ENCODE measurements around the gene SPINK13. TPM values are rescaled to one million over a fixed set of nuclear protein-coding genes. Genes with fewer than 3 reads are reported as not detected.

The SPINK13 gene
- total RNA-seq, 1 donor = not detected

GRCh38 chr5:148248894-148249293 is 19.7 kb upstream of the SPINK13 start:
- no peak for TF ChIP-seq CTCF (IDR thresholded peaks at IDR 0.05; ENCODE audit: extremely low read depth, low read depth, low read length)
- no peaks in the 10 kb centered on the region for H3K27me3 ChIP-seq (ENCODE audit: insufficient read depth, low read length)
- no peak for DNase-seq (ENCODE audit: insufficient read length, low spot score, missing footprints)
- H3K9me3 ChIP-seq (ENCODE audit: low read depth, low read length) = no peaks in the 10 kb centered on the region
- no peak overlapping the region for H3K4me3 ChIP-seq (ENCODE audit: insufficient read depth, low read length)
- H3K27ac ChIP-seq (ENCODE audit: low read depth, low read length) = no peak overlapping the region
- no peak overlapping the region for H3K4me2 ChIP-seq (ENCODE audit: insufficient read depth, low read length)
- no peaks in the 10 kb centered on the region for H3K79me2 ChIP-seq (ENCODE audit: insufficient read depth, low read length)
- no peak overlapping the region for H2AFZ ChIP-seq (ENCODE audit: low read length)
- H4K20me1 ChIP-seq (ENCODE audit: insufficient read depth, low read length) = no peaks in the 10 kb centered on the region
- H3K36me3 ChIP-seq (ENCODE audit: insufficient read depth, low read length) = no peaks in the 10 kb centered on the region
- no peaks in the 10 kb centered on the region for H3K4me1 ChIP-seq (ENCODE audit: insufficient read depth, low read length)

GRCh38 chr5:148255456-148255855 is 13.1 kb upstream of the SPINK13 start:
- no peaks in the 10 kb centered on the region for H3K36me3 ChIP-seq (ENCODE audit: insufficient read depth, low read length)
- no peak overlapping the region for H3K4me2 ChIP-seq (ENCODE audit: insufficient read depth, low read length)
- no peak overlapping the region for H3K4me3 ChIP-seq (ENCODE audit: insufficient read depth, low read length)
- H3K4me1 ChIP-seq (ENCODE audit: insufficient read depth, low read length) = no peaks in the 10 kb centered on the region
- no peak for DNase-seq (ENCODE audit: insufficient read length, low spot score, missing footprints)
- H3K79me2 ChIP-seq (ENCODE audit: insufficient read depth, low read length) = no peaks in the 10 kb centered on the region
- H2AFZ ChIP-seq (ENCODE audit: low read length) = no peak overlapping the region
- no peaks in the 10 kb centered on the region for H4K20me1 ChIP-seq (ENCODE audit: insufficient read depth, low read length)
- H3K27ac ChIP-seq (ENCODE audit: low read depth, low read length) = no peak overlapping the region
- no peak for TF ChIP-seq CTCF (IDR thresholded peaks at IDR 0.05; ENCODE audit: extremely low read depth, low read depth, low read length)
- H3K27me3 ChIP-seq (ENCODE audit: insufficient read depth, low read length) = no peaks in the 10 kb centered on the region
- no peaks in the 10 kb centered on the region for H3K9me3 ChIP-seq (ENCODE audit: low read depth, low read length)

DNA sequence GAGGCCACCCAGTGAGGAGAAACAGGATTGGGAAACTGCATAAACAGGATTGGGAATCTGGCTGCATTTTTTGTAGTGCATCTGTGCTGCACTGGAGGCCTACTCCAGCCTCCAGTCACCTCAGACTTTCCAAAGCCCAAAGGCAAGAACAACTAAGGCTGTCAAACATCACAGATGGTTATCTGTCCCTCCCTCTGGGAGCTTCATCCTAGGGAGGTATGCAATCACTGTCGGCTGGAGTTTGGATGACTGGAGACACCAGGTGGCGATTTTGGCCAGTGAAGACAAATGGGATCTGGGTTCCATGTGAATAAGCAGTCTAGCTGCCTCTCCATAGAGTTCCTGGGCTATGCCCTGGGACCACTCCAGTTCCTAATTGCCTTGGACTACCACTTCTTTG is 9.3 kb upstream of the SPINK13 start:
- Histone ChIP-seq H3K4me3 (ENCODE audit: insufficient read depth, low read length) (no peak overlapping the region), H3K4me2 (ENCODE audit: insufficient read depth, low read length) (no peak overlapping the region), H3K4me1 (ENCODE audit: insufficient read depth, low read length) (no peaks in the 10 kb centered on the region), H2AFZ (ENCODE audit: low read length) (no peak overlapping the region), H3K9me3 (ENCODE audit: low read depth, low read length) (no peaks in the 10 kb centered on the region), H3K79me2 (ENCODE audit: insufficient read depth, low read length) (no peaks in the 10 kb centered on the region), H3K27me3 (ENCODE audit: insufficient read depth, low read length) (no peaks in the 10 kb centered on the region), H3K27ac (ENCODE audit: low read depth, low read length) (no peak overlapping the region), H4K20me1 (ENCODE audit: insufficient read depth, low read length) (no peaks in the 10 kb centered on the region), H3K36me3 (ENCODE audit: insufficient read depth, low read length) (no peaks in the 10 kb centered on the region)
- no peak for DNase-seq (ENCODE audit: insufficient read length, low spot score, missing footprints)
- TF ChIP-seq CTCF (IDR thresholded peaks at IDR 0.05; ENCODE audit: extremely low read depth, low read depth, low read length) = no peak

- Histone ChIP-seq H3K36me3 (ENCODE audit: insufficient read depth, low read length) (no peaks in the 10 kb centered on the region), H3K4me3 (ENCODE audit: insufficient read depth, low read length) (no peak overlapping the region), H3K4me2 (ENCODE audit: insufficient read depth, low read length) (no peak overlapping the region), H3K9me3 (ENCODE audit: low read depth, low read length) (no peaks in the 10 kb centered on the region), H3K79me2 (ENCODE audit: insufficient read depth, low read length) (no peaks in the 10 kb centered on the region), H3K4me1 (ENCODE audit: insufficient read depth, low read length) (no peaks in the 10 kb centered on the region), H3K27me3 (ENCODE audit: insufficient read depth, low read length) (no peaks in the 10 kb centered on the region), H3K27ac (ENCODE audit: low read depth, low read length) (no peak overlapping the region), H2AFZ (ENCODE audit: low read length) (no peak overlapping the region), H4K20me1 (ENCODE audit: insufficient read depth, low read length) (no peaks in the 10 kb centered on the region)
- no peak for DNase-seq (ENCODE audit: insufficient read length, low spot score, missing footprints)
- no peak for TF ChIP-seq CTCF (IDR thresholded peaks at IDR 0.05; ENCODE audit: extremely low read depth, low read depth, low read length)
Measured at GRCh38 chr5:148261221-148261620, 7.4 kb upstream of the SPINK13 start.

All from osteoblast (primary cell).